Endodermal cell (in vitro differentiated cells): ENCODE results near the gene VPS45. TPM values are rescaled to one million over a fixed set of nuclear protein-coding genes. Genes with fewer than 3 reads are reported as not detected.
"Not testable (repeated sequence)": the region's sequence is repeated elsewhere in the genome, so short reads cannot be mapped to it uniquely, and the experiment has no call there.

ENCODE experiments used
- DNase-seq: peaks from one replicate; pipeline ENCODE4 v3.0.0-alpha.2; 2017
- H3K27ac ChIP-seq: 2 replicates; pipeline ENCODE4 v1.5.1; 2013; ENCODE audit warnings: mild to moderate bottlenecking, low read depth, low read length, moderate library complexity
- H3K27me3 ChIP-seq: 2 replicates; pipeline ENCODE4 v1.6.1; 2013; ENCODE audit warnings: mild to moderate bottlenecking, low read length, moderate library complexity; ENCODE audit not compliant: insufficient read depth, control insufficient read depth, poor library complexity, severe bottlenecking
- H3K36me3 ChIP-seq: 2 replicates; pipeline ENCODE4 v1.7.0; 2013; ENCODE audit warnings: mild to moderate bottlenecking, low read length, moderate library complexity; ENCODE audit not compliant: control insufficient read depth, insufficient read depth
- H3K4me1 ChIP-seq: one replicate; pipeline ENCODE4 v1.7.0; 2013; ENCODE audit warnings: low read length; ENCODE audit not compliant: control insufficient read depth, insufficient read depth
- H3K4me3 ChIP-seq: 2 replicates; pipeline ENCODE4 v1.5.1; 2013; ENCODE audit warnings: mild to moderate bottlenecking, low read length, moderate library complexity
- H3K9ac ChIP-seq: 2 replicates; pipeline ENCODE4 v1.6.1; 2013; ENCODE audit warnings: mild to moderate bottlenecking, low read length, moderate library complexity; ENCODE audit not compliant: poor library complexity, severe bottlenecking; ENCODE audit errors: extremely low read depth
- H3K9me3 ChIP-seq: 2 replicates; pipeline ENCODE4 v1.6.1; 2013; ENCODE audit warnings: mild to moderate bottlenecking, low read length, moderate library complexity; ENCODE audit not compliant: control insufficient read depth
- H3K27ac Mint-ChIP-seq: 2 replicates; pipeline ENCODE4 v1.8.0; 2020; ENCODE audit warnings: mixed read lengths
- H3K27me3 Mint-ChIP-seq: 2 replicates; pipeline ENCODE4 v1.8.0; 2021; ENCODE audit warnings: mild to moderate bottlenecking, mixed read lengths; ENCODE audit not compliant: insufficient read depth
- H3K36me3 Mint-ChIP-seq: 2 replicates; pipeline ENCODE4 v1.8.0; 2020; ENCODE audit warnings: low read depth, mixed read lengths
- H3K4me1 Mint-ChIP-seq: 2 replicates; pipeline ENCODE4 v1.8.0; 2020; ENCODE audit warnings: mixed read lengths
- H3K4me3 Mint-ChIP-seq: 2 replicates; pipeline ENCODE4 v1.8.0; 2020; ENCODE audit warnings: mild to moderate bottlenecking, moderate library complexity, mixed read lengths
- H3K9me3 Mint-ChIP-seq: 2 replicates; pipeline ENCODE4 v1.8.0; 2020; ENCODE audit warnings: mild to moderate bottlenecking, mixed read lengths
- CTCF ChIP-seq: fragments of 200-600 bp; sonication (generic); conservative IDR thresholded peaks from 2 replicates; pipeline ENCODE4 v1.5.0; 2021; ENCODE audit warnings: antibody characterized with exemption, mild to moderate bottlenecking
- WGBS, 2 experiments: methylation state at CpG; one replicate each; pipeline versions ENCODE4 v1.1.5 to v1.1.7; 2013; ENCODE audit warnings: missing lambda C conversion rate in 2 of 2, mixed read lengths in 1 of 2; ENCODE audit not compliant: insufficient coverage in 1 of 2, insufficient read length in 1 of 2; 5-methylcytosine and 5-hydroxymethylcytosine counted together
- total RNA-seq, 2 donors: library from RNA; stranded (reverse); fragmentation: NEBNext Ultra II Directional in 1 of 2; extraction: Animal tissue kit (Norgen Biotek cat#: 25700) in 1 of 2; gene quantifications; 2 replicates in 1 of 2; 3 replicates in 1 of 2; pipeline ENCODE4 v1.2.1, GENCODE V29; 2021

Gene VPS45
- total RNA-seq, 2 donors from 2014 or later, result 32.6 to 35.0 TPM

GRCh38 chr1:150132372-150132771, 64.8 kb downstream of the VPS45 start:
- 97 to 100% methylated on average over 1 of the region's 1 CpG for WGBS, 2 experiments

GRCh38 chr1:150134537-150134936, 67.0 kb downstream of the VPS45 start:
- Histone ChIP-seq H3K4me3 (no peak overlapping the region), H3K9me3 (no peaks in the 10 kb centered on the region), H3K36me3 (peaks cover 3% of the 10 kb centered on the region), H3K4me1 (no peaks in the 10 kb centered on the region), H3K9ac (no peak overlapping the region), H3K27ac (no peak overlapping the region), H3K27me3 (no peaks in the 10 kb centered on the region)
- Mint-ChIP-seq H3K4me3 (no peak overlapping the region), H3K4me1 (no peaks in the 10 kb centered on the region), H3K27ac (no peak overlapping the region), H3K27me3 (no peaks in the 10 kb centered on the region), H3K36me3 (peaks cover 2% of the 10 kb centered on the region), H3K9me3 (no peaks in the 10 kb centered on the region)
- no peak for TF ChIP-seq CTCF
- WGBS, 2 experiments, result no CpG with 5 or more reads among the region's 1 CpG
- DNase-seq, result no peak

More at GRCh38 chr1:150132372-150132771, 64.8 kb downstream of the VPS45 start:
- Histone ChIP-seq H3K9me3 (no peaks in the 10 kb centered on the region), H3K36me3 (peaks cover 3% of the 10 kb centered on the region), H3K27ac (no peak overlapping the region), H3K4me1 (no peaks in the 10 kb centered on the region), H3K4me3 (no peak overlapping the region), H3K27me3 (no peaks in the 10 kb centered on the region), H3K9ac (no peak overlapping the region)
- Mint-ChIP-seq H3K27ac (no peak overlapping the region), H3K4me3 (no peak overlapping the region), H3K36me3 (peaks cover 3% of the 10 kb centered on the region), H3K27me3 (no peaks in the 10 kb centered on the region), H3K9me3 (no peaks in the 10 kb centered on the region), H3K4me1 (no peaks in the 10 kb centered on the region)
- DNase-seq, result no peak
- TF ChIP-seq CTCF, result no peak

- not testable (repeated sequence) for H3K27ac ChIP-seq, H3K36me3 Mint-ChIP-seq, H3K4me3 ChIP-seq, H3K27me3 ChIP-seq, DNase-seq, H3K9ac ChIP-seq, H3K4me1 Mint-ChIP-seq, H3K4me3 Mint-ChIP-seq, H3K9me3 Mint-ChIP-seq, H3K27ac Mint-ChIP-seq, H3K9me3 ChIP-seq, H3K4me1 ChIP-seq, H3K36me3 ChIP-seq, H3K27me3 Mint-ChIP-seq
- 90 to 91% methylated on average over 2 to 6 of the region's 6 CpGs for WGBS, 2 experiments
Observed at GRCh38 chr1:150135400-150135799, 67.8 kb downstream of the VPS45 start.

- no peak overlapping the region for H3K27ac Mint-ChIP-seq
- no peak for TF ChIP-seq CTCF
- H3K4me3 ChIP-seq, result no peak overlapping the region
- H3K9me3 Mint-ChIP-seq, result no peaks in the 10 kb centered on the region
- H3K36me3 Mint-ChIP-seq, result peaks cover 2% of the 10 kb centered on the region
- peaks cover 3% of the 10 kb centered on the region for H3K36me3 ChIP-seq
- H3K9me3 ChIP-seq, result no peaks in the 10 kb centered on the region
- H3K27ac ChIP-seq, result no peak overlapping the region
- DNase-seq, result no peak
- no peaks in the 10 kb centered on the region for H3K4me1 Mint-ChIP-seq
- no peaks in the 10 kb centered on the region for H3K27me3 Mint-ChIP-seq
- H3K4me1 ChIP-seq, result no peaks in the 10 kb centered on the region
- H3K4me3 Mint-ChIP-seq, result no peak overlapping the region
- no peak overlapping the region for H3K9ac ChIP-seq
- no peaks in the 10 kb centered on the region for H3K27me3 ChIP-seq
- WGBS, 2 experiments, result 74 to 85% methylated on average over 3 to 5 of the region's 5 CpGs
Observed at GRCh38 chr1:150138044-150138443, 70.5 kb downstream of the VPS45 start.
